WTC11 (cell line): Measurements from ENCODE around the gene HTRA2. TPM values are rescaled to one million over a fixed set of nuclear protein-coding genes. Genes with fewer than 3 reads are reported as not detected.
A peak's percentile ranks its signal among the peaks of the same experiment; 100 is the strongest.
"Not testable (repeated sequence)": the region's sequence is repeated elsewhere in the genome, so short reads cannot be mapped to it uniquely, and the experiment has no call there.

Experiments
- ATAC-seq: fragments of 200-7000 bp; cut with Tn5 transposase; 2 replicates; pipeline ENCODE4 v1.10.0; 2021; ENCODE audit warnings: mild to moderate bottlenecking, moderate library complexity
- CTCF ChIA-PET: fragments of 300-600 bp; sonication (Branson Sonifier 250); formaldehyde crosslinking; loops from one replicate; lab custom pipeline; 2021; ENCODE audit warnings: antibody characterized with exemption; lab: Charles Lee
- POLR2A ChIA-PET: fragments of 350-600 bp; sonication (Branson Sonifier 250); formaldehyde crosslinking; loops from one replicate; lab custom pipeline; 2021; ENCODE audit warnings: antibody characterized with exemption; lab: Charles Lee
- DNase-seq: peaks from one replicate; pipeline ENCODE4 v3.0.0; 2021; ENCODE audit warnings: low spot score
- H3K27ac Mint-ChIP-seq: 2 replicates; pipeline ENCODE4 v1.8.0; 2021; ENCODE audit warnings: mixed read lengths
- H3K27me3 Mint-ChIP-seq: 2 replicates; pipeline ENCODE4 v1.8.0; 2021; ENCODE audit warnings: low read depth, mild to moderate bottlenecking, moderate library complexity, mixed read lengths
- H3K36me3 Mint-ChIP-seq: 2 replicates; pipeline ENCODE4 v1.8.0; 2021; ENCODE audit warnings: mixed read lengths
- H3K4me1 Mint-ChIP-seq: 2 replicates; pipeline ENCODE4 v1.8.0; 2022; ENCODE audit warnings: mixed read lengths
- H3K4me3 Mint-ChIP-seq: 2 replicates; pipeline ENCODE4 v1.8.0; 2021; ENCODE audit warnings: mild to moderate bottlenecking, moderate library complexity, mixed read lengths
- H3K9me3 Mint-ChIP-seq: 2 replicates; pipeline ENCODE4 v1.8.0; 2021; ENCODE audit warnings: mixed read lengths
- GTF2I ChIP-seq: fragments of 250-450 bp; sonication (Bioruptor Pico); conservative IDR thresholded peaks from 2 replicates; pipeline ENCODE4 v1.4.0; 2021; ENCODE audit warnings: mild to moderate bottlenecking
- MYBL2 ChIP-seq: sonication (generic); formaldehyde crosslinking; IDR thresholded peaks from 2 replicates; pipeline ENCODE4 v1.8.1; 2023; ENCODE audit warnings: mild to moderate bottlenecking, moderate library complexity, missing genetic modification reagents
- NFYB ChIP-seq: sonication (generic); formaldehyde crosslinking; conservative IDR thresholded peaks from 2 replicates; pipeline ENCODE4 v1.8.0; 2022; ENCODE audit warnings: low read depth, missing genetic modification reagents
- SP1 ChIP-seq: sonication (generic); formaldehyde crosslinking; conservative IDR thresholded peaks from 2 replicates; pipeline ENCODE4 v1.8.1; 2022; ENCODE audit warnings: missing genetic modification reagents
- ZNF121 ChIP-seq: sonication (generic); formaldehyde crosslinking; IDR thresholded peaks from 2 replicates; pipeline ENCODE4 v1.8.0; 2023; ENCODE audit warnings: missing genetic modification reagents
- ZNF423 ChIP-seq: fragments of 250-450 bp; sonication (Bioruptor Pico); IDR thresholded peaks from 2 replicates; pipeline ENCODE4 v2.1.2; 2022; ENCODE audit warnings: mild to moderate bottlenecking, moderate library complexity
- total RNA-seq: library from RNA; stranded (reverse); gene quantifications from 3 replicates; pipeline ENCODE4 v1.2.3, GENCODE V29; 2021
- TF ChIP-seq, protein P1 (sequence below): fragments of 250-450 bp; sonication (Bioruptor Pico); IDR thresholded peaks from 2 replicates; pipeline ENCODE4 v2.1.2; 2022; ENCODE audit warnings: mild to moderate bottlenecking, moderate library complexity
- TF ChIP-seq, protein P2 (sequence below): sonication (generic); formaldehyde crosslinking; IDR thresholded peaks from 2 replicates; pipeline ENCODE4 v1.8.1; 2022; ENCODE audit warnings: low read depth, mild to moderate bottlenecking, moderate library complexity, missing genetic modification reagents, borderline replicate concordance
- TF ChIP-seq, protein P3 (sequence below): fragments of 200-600 bp; IDR thresholded peaks from 2 replicates; pipeline ENCODE4 v1.8.0; 2022; ENCODE audit warnings: antibody characterized with exemption
- TF ChIP-seq, protein P4 (sequence below): sonication (generic); formaldehyde crosslinking; IDR thresholded peaks from 2 replicates; pipeline ENCODE4 v1.8.0; 2022; ENCODE audit warnings: mild to moderate bottlenecking, missing genetic modification reagents
- TF ChIP-seq, protein P5 (sequence below): sonication (generic); formaldehyde crosslinking; IDR thresholded peaks from 2 replicates; pipeline ENCODE4 v1.8.0; 2023; ENCODE audit warnings: missing genetic modification reagents
- TF ChIP-seq, protein P6 (sequence below): sonication (generic); formaldehyde crosslinking; IDR thresholded peaks from 2 replicates; pipeline ENCODE4 v1.8.0; 2022; ENCODE audit warnings: missing genetic modification reagents
- TF ChIP-seq, protein P7 (sequence below): fragments of 250-450 bp; sonication (Bioruptor Pico); IDR thresholded peaks from 2 replicates; pipeline ENCODE4 v1.9.0; 2021; ENCODE audit warnings: mild to moderate bottlenecking, borderline replicate concordance

Gene HTRA2
- total RNA-seq, 1 experiment from 2014 or later, result 30.0 TPM

DNA sequence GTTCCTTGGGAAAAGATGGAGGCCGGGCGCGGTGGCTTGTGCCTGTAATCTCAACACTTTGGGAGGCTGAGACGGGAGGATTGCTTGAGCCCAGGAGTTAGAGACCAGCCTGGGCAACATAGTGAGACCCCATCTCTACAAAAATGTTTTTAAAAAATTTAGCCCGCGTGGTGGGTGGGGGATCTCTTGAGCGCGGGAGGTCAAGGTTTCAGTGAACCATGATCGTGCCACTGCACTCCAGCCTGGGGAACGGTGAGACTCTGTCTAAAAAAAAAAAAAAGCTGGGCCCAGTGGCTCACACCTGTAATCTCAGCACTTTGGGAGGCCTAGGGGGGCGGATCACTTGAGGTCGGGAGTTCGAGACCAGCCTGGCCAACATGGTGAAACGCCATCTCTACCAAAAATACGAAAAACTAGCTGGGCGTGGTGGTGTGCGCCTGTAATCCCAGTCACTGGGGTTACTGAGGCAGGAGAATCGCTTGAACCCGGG is 46.0 kb upstream of the HTRA2 start:
- peak; percentile 81; the same call in 1 of the 2 replicates for TF ChIP-seq GTF2I
- peak; percentile 77; the same call in 1 of the 2 replicates for TF ChIP-seq ZNF121 (CRISPR knock-in tag)
- ChIA-PET CTCF (interaction anchor here (1.0 to 4.6 kb wide), 18 partner anchors 10 to 148 kb away, joined by 3 to 43 read pairs (median 8); partner anchors contain the start of genes AUP1, DQX1, HTRA2 and INO80B), POLR2A (interaction anchor here (0.7 to 2.2 kb wide), 5 partner anchors 10 to 43 kb away, joined by 3 to 13 read pairs (median 4); partner anchors contain the start of gene WBP1)
- Mint-ChIP-seq H3K27ac (peak overlapping the region; percentile 100), H3K4me3 (peak overlapping the region; percentile 100), H3K4me1 (peaks cover 10% of the 10 kb centered on the region), H3K36me3 (peaks cover 22% of the 10 kb centered on the region)
- H3K27me3 Mint-ChIP-seq, ATAC-seq, DNase-seq, H3K9me3 Mint-ChIP-seq: not testable (repeated sequence)

DNA sequence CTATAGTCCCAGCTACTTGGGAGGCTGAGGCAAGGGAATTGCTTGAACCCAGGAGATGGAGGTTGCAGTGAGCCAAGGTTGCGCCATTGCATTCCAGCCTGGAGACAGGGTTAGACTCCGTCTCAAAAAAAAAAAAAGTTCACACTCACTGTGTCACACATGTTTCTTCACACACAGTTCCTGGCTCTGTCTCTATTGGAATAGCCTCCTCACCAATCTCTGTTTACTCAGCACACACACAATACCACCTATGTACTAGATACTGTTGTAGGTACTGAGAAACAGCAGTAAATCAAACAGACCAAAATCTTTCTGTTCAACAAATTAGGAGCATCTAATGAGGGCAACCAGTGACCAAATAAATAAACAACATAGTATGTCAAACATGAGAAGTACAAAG is 43.6 kb upstream of the HTRA2 start:
- ChIA-PET POLR2A (no interaction called here), CTCF (no interaction called here)
- peaks cover 24% of the 10 kb centered on the region for H3K36me3 Mint-ChIP-seq
- DNase-seq (no peak), ATAC-seq (no peak)
- TF ChIP-seq, protein P1, sequence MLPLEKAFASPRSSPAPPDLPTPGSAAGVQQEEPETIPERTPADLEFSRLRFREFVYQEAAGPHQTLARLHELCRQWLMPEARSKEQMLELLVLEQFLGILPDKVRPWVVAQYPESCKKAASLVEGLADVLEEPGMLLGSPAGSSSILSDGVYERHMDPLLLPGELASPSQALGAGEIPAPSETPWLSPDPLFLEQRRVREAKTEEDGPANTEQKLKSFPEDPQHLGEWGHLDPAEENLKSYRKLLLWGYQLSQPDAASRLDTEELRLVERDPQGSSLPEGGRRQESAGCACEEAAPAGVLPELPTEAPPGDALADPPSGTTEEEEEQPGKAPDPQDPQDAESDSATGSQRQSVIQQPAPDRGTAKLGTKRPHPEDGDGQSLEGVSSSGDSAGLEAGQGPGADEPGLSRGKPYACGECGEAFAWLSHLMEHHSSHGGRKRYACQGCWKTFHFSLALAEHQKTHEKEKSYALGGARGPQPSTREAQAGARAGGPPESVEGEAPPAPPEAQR (CRISPR knock-in tag), result no peak
- TF ChIP-seq, protein P2, sequence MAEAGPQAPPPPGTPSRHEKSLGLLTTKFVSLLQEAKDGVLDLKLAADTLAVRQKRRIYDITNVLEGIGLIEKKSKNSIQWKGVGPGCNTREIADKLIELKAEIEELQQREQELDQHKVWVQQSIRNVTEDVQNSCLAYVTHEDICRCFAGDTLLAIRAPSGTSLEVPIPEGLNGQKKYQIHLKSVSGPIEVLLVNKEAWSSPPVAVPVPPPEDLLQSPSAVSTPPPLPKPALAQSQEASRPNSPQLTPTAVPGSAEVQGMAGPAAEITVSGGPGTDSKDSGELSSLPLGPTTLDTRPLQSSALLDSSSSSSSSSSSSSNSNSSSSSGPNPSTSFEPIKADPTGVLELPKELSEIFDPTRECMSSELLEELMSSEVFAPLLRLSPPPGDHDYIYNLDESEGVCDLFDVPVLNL (CRISPR knock-in tag), result no peak
- TF ChIP-seq, protein P3, sequence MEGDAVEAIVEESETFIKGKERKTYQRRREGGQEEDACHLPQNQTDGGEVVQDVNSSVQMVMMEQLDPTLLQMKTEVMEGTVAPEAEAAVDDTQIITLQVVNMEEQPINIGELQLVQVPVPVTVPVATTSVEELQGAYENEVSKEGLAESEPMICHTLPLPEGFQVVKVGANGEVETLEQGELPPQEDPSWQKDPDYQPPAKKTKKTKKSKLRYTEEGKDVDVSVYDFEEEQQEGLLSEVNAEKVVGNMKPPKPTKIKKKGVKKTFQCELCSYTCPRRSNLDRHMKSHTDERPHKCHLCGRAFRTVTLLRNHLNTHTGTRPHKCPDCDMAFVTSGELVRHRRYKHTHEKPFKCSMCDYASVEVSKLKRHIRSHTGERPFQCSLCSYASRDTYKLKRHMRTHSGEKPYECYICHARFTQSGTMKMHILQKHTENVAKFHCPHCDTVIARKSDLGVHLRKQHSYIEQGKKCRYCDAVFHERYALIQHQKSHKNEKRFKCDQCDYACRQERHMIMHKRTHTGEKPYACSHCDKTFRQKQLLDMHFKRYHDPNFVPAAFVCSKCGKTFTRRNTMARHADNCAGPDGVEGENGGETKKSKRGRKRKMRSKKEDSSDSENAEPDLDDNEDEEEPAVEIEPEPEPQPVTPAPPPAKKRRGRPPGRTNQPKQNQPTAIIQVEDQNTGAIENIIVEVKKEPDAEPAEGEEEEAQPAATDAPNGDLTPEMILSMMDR, result no peak
- TF ChIP-seq MYBL2 (CRISPR knock-in tag) (no peak), SP1 (CRISPR knock-in tag) (no peak), NFYB (no peak), ZNF423 (CRISPR knock-in tag) (no peak)
- TF ChIP-seq, protein P4, sequence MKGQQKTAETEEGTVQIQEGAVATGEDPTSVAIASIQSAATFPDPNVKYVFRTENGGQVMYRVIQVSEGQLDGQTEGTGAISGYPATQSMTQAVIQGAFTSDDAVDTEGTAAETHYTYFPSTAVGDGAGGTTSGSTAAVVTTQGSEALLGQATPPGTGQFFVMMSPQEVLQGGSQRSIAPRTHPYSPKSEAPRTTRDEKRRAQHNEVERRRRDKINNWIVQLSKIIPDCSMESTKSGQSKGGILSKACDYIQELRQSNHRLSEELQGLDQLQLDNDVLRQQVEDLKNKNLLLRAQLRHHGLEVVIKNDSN (CRISPR knock-in tag), result no peak
- TF ChIP-seq, protein P5, sequence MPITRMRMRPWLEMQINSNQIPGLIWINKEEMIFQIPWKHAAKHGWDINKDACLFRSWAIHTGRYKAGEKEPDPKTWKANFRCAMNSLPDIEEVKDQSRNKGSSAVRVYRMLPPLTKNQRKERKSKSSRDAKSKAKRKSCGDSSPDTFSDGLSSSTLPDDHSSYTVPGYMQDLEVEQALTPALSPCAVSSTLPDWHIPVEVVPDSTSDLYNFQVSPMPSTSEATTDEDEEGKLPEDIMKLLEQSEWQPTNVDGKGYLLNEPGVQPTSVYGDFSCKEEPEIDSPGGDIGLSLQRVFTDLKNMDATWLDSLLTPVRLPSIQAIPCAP (CRISPR knock-in tag), result no peak
- TF ChIP-seq, protein P6, sequence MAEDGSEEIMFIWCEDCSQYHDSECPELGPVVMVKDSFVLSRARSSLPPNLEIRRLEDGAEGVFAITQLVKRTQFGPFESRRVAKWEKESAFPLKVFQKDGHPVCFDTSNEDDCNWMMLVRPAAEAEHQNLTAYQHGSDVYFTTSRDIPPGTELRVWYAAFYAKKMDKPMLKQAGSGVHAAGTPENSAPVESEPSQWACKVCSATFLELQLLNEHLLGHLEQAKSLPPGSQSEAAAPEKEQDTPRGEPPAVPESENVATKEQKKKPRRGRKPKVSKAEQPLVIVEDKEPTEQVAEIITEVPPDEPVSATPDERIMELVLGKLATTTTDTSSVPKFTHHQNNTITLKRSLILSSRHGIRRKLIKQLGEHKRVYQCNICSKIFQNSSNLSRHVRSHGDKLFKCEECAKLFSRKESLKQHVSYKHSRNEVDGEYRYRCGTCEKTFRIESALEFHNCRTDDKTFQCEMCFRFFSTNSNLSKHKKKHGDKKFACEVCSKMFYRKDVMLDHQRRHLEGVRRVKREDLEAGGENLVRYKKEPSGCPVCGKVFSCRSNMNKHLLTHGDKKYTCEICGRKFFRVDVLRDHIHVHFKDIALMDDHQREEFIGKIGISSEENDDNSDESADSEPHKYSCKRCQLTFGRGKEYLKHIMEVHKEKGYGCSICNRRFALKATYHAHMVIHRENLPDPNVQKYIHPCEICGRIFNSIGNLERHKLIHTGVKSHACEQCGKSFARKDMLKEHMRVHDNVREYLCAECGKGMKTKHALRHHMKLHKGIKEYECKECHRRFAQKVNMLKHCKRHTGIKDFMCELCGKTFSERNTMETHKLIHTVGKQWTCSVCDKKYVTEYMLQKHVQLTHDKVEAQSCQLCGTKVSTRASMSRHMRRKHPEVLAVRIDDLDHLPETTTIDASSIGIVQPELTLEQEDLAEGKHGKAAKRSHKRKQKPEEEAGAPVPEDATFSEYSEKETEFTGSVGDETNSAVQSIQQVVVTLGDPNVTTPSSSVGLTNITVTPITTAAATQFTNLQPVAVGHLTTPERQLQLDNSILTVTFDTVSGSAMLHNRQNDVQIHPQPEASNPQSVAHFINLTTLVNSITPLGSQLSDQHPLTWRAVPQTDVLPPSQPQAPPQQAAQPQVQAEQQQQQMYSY (CRISPR knock-in tag), result no peak
- TF ChIP-seq, protein P7, sequence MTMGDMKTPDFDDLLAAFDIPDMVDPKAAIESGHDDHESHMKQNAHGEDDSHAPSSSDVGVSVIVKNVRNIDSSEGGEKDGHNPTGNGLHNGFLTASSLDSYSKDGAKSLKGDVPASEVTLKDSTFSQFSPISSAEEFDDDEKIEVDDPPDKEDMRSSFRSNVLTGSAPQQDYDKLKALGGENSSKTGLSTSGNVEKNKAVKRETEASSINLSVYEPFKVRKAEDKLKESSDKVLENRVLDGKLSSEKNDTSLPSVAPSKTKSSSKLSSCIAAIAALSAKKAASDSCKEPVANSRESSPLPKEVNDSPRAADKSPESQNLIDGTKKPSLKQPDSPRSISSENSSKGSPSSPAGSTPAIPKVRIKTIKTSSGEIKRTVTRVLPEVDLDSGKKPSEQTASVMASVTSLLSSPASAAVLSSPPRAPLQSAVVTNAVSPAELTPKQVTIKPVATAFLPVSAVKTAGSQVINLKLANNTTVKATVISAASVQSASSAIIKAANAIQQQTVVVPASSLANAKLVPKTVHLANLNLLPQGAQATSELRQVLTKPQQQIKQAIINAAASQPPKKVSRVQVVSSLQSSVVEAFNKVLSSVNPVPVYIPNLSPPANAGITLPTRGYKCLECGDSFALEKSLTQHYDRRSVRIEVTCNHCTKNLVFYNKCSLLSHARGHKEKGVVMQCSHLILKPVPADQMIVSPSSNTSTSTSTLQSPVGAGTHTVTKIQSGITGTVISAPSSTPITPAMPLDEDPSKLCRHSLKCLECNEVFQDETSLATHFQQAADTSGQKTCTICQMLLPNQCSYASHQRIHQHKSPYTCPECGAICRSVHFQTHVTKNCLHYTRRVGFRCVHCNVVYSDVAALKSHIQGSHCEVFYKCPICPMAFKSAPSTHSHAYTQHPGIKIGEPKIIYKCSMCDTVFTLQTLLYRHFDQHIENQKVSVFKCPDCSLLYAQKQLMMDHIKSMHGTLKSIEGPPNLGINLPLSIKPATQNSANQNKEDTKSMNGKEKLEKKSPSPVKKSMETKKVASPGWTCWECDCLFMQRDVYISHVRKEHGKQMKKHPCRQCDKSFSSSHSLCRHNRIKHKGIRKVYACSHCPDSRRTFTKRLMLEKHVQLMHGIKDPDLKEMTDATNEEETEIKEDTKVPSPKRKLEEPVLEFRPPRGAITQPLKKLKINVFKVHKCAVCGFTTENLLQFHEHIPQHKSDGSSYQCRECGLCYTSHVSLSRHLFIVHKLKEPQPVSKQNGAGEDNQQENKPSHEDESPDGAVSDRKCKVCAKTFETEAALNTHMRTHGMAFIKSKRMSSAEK (CRISPR knock-in tag), result no peak
- H3K27ac Mint-ChIP-seq, result no peak overlapping the region
- H3K4me3 Mint-ChIP-seq, result no peak overlapping the region
- H3K4me1 Mint-ChIP-seq, result peaks cover 6% of the 10 kb centered on the region
- no peaks in the 10 kb centered on the region for H3K9me3 Mint-ChIP-seq
- no peaks in the 10 kb centered on the region for H3K27me3 Mint-ChIP-seq
